Measurements from ENCODE around the gene SFMBT1. TPM values are rescaled to one million over a fixed set of nuclear protein-coding genes. Genes with fewer than 3 reads are reported as not detected.

Gene SFMBT1
- total and polyA plus RNA-seq, 11 donors = 3.4 to 18.8 (median 14.3) TPM

DNA sequence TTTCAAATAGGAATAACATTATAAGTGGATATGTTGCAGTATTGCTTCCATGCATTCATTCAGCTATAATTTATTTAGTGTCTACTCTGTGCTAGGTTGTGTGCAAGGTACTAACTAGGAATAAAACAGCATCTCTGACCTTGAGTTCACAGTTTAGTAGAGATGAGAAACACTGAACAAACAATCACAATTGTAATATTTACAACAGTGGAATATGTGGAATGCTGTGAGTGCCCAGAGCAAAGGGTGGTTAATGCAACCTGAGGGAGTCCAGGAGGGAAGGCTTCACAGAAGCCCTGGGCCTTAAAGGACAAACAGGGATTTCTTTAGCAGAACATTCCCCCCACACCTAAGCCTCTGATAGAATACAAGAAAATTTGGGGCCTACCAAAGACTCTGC lies 13.3 kb downstream of the SFMBT1 start:
- peaks cover 0 to 22% (median 2%) of the 10 kb centered on the region in 12 donors for H3K4me1 ChIP-seq
- intact Hi-C loops (cut with DNase I) = no loop called here
- TF ChIP-seq, protein P1, sequence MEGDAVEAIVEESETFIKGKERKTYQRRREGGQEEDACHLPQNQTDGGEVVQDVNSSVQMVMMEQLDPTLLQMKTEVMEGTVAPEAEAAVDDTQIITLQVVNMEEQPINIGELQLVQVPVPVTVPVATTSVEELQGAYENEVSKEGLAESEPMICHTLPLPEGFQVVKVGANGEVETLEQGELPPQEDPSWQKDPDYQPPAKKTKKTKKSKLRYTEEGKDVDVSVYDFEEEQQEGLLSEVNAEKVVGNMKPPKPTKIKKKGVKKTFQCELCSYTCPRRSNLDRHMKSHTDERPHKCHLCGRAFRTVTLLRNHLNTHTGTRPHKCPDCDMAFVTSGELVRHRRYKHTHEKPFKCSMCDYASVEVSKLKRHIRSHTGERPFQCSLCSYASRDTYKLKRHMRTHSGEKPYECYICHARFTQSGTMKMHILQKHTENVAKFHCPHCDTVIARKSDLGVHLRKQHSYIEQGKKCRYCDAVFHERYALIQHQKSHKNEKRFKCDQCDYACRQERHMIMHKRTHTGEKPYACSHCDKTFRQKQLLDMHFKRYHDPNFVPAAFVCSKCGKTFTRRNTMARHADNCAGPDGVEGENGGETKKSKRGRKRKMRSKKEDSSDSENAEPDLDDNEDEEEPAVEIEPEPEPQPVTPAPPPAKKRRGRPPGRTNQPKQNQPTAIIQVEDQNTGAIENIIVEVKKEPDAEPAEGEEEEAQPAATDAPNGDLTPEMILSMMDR (IDR thresholded peaks at IDR 0.05) = no peak
- TF ChIP-seq POLR2A (IDR thresholded peaks at IDR 0.05) = no peak
- no peak overlapping the region for H3K27ac ChIP-seq
- no peak for DNase-seq
- H3K4me3 ChIP-seq = no peak overlapping the region
- no peaks in the 10 kb centered on the region for H3K36me3 ChIP-seq
- H3K9me3 ChIP-seq = no peaks in the 10 kb centered on the region
- H3K27me3 ChIP-seq = no peaks in the 10 kb centered on the region
- no peak for ATAC-seq

DNA sequence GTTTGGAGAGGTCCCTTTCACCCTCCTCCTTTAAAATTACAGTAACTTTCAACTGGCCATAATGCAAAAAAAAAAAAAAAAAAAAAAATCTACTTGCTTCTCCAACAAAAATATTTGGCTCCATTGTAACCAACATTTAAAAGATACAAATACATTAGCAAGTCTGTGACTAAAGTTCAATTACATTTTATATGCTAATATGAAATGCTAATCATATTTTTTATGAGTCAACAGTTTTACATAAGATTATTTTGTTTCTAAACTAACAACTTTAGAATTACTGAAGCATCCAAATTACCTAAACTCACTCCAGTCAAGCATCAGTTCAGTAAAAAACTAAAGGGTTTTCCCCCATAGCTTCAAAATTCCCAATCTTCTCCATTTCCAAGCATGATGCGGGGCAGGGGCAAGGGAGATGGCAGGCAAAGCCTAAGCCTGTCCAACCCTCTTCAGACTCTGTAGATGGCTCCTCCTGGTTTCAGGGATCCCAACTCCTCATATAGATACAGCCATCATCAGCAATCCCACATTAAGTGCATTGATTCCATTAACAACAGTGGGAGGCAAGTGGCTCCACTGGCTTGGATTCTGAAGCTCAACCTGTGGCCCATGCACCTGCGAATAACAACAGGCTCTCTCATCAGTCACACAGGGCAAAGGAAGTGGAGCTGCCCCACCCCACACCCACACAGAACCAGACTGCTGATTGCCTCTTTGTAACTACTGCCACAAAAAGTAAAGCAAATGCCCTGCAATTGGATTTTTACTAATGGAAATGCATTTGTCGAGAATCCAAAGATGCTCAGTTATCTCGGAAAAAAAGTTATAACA lies 15.0 kb downstream of the SFMBT1 start:
- no peaks in the 10 kb centered on the region for H3K36me3 ChIP-seq
- H3K9me3 ChIP-seq = no peaks in the 10 kb centered on the region
- WGBS, 4 donors = 85 to 91% (median 87%) methylated on average over 4 of the region's 4 CpGs
- H3K27me3 ChIP-seq = no peaks in the 10 kb centered on the region
- TF ChIP-seq POLR2A (IDR thresholded peaks at IDR 0.05) = no peak
- TF ChIP-seq, protein P1 (IDR thresholded peaks at IDR 0.05) = no peak
- intact Hi-C loops (cut with DNase I) = no loop called here
- peaks cover 0 to 22% (median 8%) of the 10 kb centered on the region in 12 donors for H3K4me1 ChIP-seq
- no peak overlapping the region for H3K4me3 ChIP-seq
- H3K27ac ChIP-seq = no peak overlapping the region
- no peak for ATAC-seq
- no peak for DNase-seq

DNA sequence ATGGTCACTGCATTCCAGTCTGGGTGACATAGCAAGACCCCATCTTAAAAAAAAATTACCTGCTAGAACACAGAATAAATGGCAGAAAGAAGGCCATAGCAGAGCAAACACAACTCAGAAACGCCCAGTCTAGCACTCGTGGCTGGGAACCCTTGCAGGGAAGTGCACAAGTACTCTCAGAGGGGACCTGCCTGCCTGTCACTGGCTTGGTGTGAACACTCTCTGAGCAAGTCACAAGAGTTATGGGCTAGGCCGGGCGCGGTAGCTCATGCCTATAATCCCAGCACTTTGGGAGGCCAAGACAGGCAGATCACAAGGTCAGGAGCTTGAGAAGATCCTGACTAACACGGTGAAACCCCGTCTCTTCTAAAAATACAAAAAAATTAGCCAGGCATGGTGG lies 17.2 kb downstream of the SFMBT1 start:
- DNase-seq (no peak), ATAC-seq (no peak)
- H3K4me3 ChIP-seq = no peak overlapping the region
- H3K27me3 ChIP-seq = no peaks in the 10 kb centered on the region
- no peaks in the 10 kb centered on the region for H3K9me3 ChIP-seq
- H3K4me1 ChIP-seq = peaks cover 0 to 26% (median 8%) of the 10 kb centered on the region in 12 donors
- H3K27ac ChIP-seq = no peak overlapping the region
- TF ChIP-seq, protein P1 (IDR thresholded peaks at IDR 0.05) = no peak
- no peak for TF ChIP-seq POLR2A (IDR thresholded peaks at IDR 0.05)
- WGBS, 4 donors = 93 to 96% (median 96%) methylated on average over 7 of the region's 7 CpGs
- intact Hi-C loops (cut with DNase I) = no loop called here
- H3K36me3 ChIP-seq = no peaks in the 10 kb centered on the region

DNA sequence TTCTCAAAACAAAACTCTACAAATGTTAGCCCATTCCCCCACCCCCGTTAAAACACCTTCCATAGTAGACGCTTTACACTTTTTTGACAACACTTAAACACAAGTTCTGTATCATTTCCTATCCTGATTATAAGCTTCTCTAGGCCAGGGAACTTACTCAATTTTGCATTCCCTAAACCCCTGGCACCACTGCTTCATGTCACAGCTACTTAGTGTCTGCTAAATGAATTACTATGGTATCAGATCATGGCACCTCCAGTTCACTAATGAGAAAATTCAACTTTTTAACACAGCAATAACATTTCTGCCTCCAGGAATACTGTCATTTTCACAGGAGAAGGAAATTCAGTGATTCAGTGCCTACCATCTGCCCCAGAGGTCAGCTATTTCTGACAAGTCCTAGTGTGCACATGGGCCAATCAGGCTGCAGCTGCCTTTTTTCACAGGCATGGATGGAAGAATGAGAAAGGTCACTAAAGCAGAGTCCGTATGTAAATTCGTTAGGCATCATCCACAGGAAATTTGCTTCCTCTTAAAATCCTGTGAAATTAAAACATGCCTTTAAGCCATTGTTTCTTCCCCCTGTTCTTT lies 18.5 kb downstream of the SFMBT1 start:
- Histone ChIP-seq H3K36me3 (no peaks in the 10 kb centered on the region), H3K27me3 (no peaks in the 10 kb centered on the region), H3K4me1 (peaks cover 0 to 29% (median 8%) of the 10 kb centered on the region in 12 donors), H3K27ac (peak overlapping the region in 5 of 12 donors; percentile 26 to 47 (median 35)), H3K4me3 (peak overlapping the region in 1 of 12 donors; percentile 16), H3K9me3 (no peaks in the 10 kb centered on the region)
- 56 to 57% (median 57%) methylated on average over 4 of the region's 4 CpGs for WGBS, 4 donors
- peak in 1 of 5 donors; percentile 40 for DNase-seq
- ATAC-seq = peak in 3 of 4 donors; percentile 74 to 79 (median 78)
- TF ChIP-seq POLR2A (IDR thresholded peaks at IDR 0.05) = no peak
- TF ChIP-seq, protein P1 (IDR thresholded peaks at IDR 0.05) = no peak
- intact Hi-C loops (cut with DNase I) = no loop called here

Data from heart left ventricle (tissue), 16 donors.